Nephron progenitor cell (in vitro differentiated cells): ENCODE data around the gene SLC22A14.
A peak's percentile ranks its signal among the peaks of the same experiment; 100 is the strongest.
"Not testable (repeated sequence)": the region's sequence is repeated elsewhere in the genome, so short reads cannot be mapped to it uniquely, and the experiment has no call there.

Experiments used
- DNase-seq: peaks from one replicate; pipeline ENCODE4 v3.0.0; 2021
- H3K27ac Mint-ChIP-seq: 2 replicates; pipeline ENCODE4 v1.8.0; 2021; ENCODE audit warnings: mild to moderate bottlenecking, moderate library complexity, mixed read lengths
- H3K27me3 Mint-ChIP-seq: 2 replicates; pipeline ENCODE4 v1.8.0; 2021; ENCODE audit warnings: mild to moderate bottlenecking, low read depth, mixed read lengths; ENCODE audit not compliant: poor library complexity
- H3K36me3 Mint-ChIP-seq: 2 replicates; pipeline ENCODE4 v1.8.0; 2021; ENCODE audit warnings: low read depth, mixed read lengths
- H3K4me1 Mint-ChIP-seq: 2 replicates; pipeline ENCODE4 v1.8.0; 2021; ENCODE audit warnings: mixed read lengths
- H3K4me3 Mint-ChIP-seq: 2 replicates; pipeline ENCODE4 v1.8.0; 2021; ENCODE audit warnings: mild to moderate bottlenecking, moderate library complexity, mixed read lengths
- H3K9me3 Mint-ChIP-seq: 2 replicates; pipeline ENCODE4 v1.8.0; 2021; ENCODE audit warnings: mild to moderate bottlenecking, moderate library complexity, mixed read lengths
- CTCF ChIP-seq: fragments of 200-600 bp; sonication (generic); IDR thresholded peaks from 2 replicates; pipeline ENCODE4 v1.5.0; 2021; ENCODE audit warnings: antibody characterized with exemption

SLC22A14 gene

GRCh38 chr3:38283810-38284755, 2.0 kb downstream of the SLC22A14 start:
- H3K4me1 Mint-ChIP-seq, result no peaks in the 10 kb centered on the region
- TF ChIP-seq CTCF, result no peak
- no peaks in the 10 kb centered on the region for H3K36me3 Mint-ChIP-seq
- H3K9me3 Mint-ChIP-seq, result peaks cover 3% of the 10 kb centered on the region
- no peak overlapping the region for H3K27ac Mint-ChIP-seq
- no peaks in the 10 kb centered on the region for H3K27me3 Mint-ChIP-seq
- no peak for DNase-seq
- no peak overlapping the region for H3K4me3 Mint-ChIP-seq

- no peak for TF ChIP-seq CTCF
- no peak overlapping the region for H3K4me3 Mint-ChIP-seq
- H3K27me3 Mint-ChIP-seq, result no peaks in the 10 kb centered on the region
- H3K4me1 Mint-ChIP-seq, result no peaks in the 10 kb centered on the region
- no peak for DNase-seq
- H3K36me3 Mint-ChIP-seq, result no peaks in the 10 kb centered on the region
- H3K9me3 Mint-ChIP-seq, result peaks cover 3% of the 10 kb centered on the region
- no peak overlapping the region for H3K27ac Mint-ChIP-seq
Observed at GRCh38 chr3:38284756-38285150, 2.7 kb downstream of the SLC22A14 start.

- DNase-seq, H3K27me3 Mint-ChIP-seq, H3K4me3 Mint-ChIP-seq, H3K27ac Mint-ChIP-seq, H3K9me3 Mint-ChIP-seq, H3K36me3 Mint-ChIP-seq, H3K4me1 Mint-ChIP-seq: not testable (repeated sequence)
Observed at GRCh38 chr3:38289286-38290217, 7.5 kb downstream of the SLC22A14 start.

GRCh38 chr3:38297053-38297452, 15.0 kb downstream of the SLC22A14 start:
- H3K4me3 Mint-ChIP-seq, H3K27ac Mint-ChIP-seq, DNase-seq, H3K36me3 Mint-ChIP-seq, H3K9me3 Mint-ChIP-seq, H3K4me1 Mint-ChIP-seq: not testable (repeated sequence)
- peaks cover 21% of the 10 kb centered on the region for H3K27me3 Mint-ChIP-seq

- Mint-ChIP-seq H3K27me3 (peaks cover 21% of the 10 kb centered on the region), H3K9me3 (no peaks in the 10 kb centered on the region), H3K4me1 (no peaks in the 10 kb centered on the region), H3K27ac (no peak overlapping the region), H3K4me3 (no peak overlapping the region), H3K36me3 (no peaks in the 10 kb centered on the region)
- no peak for TF ChIP-seq CTCF
- no peak for DNase-seq
Observed at GRCh38 chr3:38297537-38297936, 15.4 kb downstream of the SLC22A14 start.

GRCh38 chr3:38297947-38298711, 16.0 kb downstream of the SLC22A14 start:
- peak; percentile 25 for TF ChIP-seq CTCF
- no peak overlapping the region for H3K4me3 Mint-ChIP-seq

More at GRCh38 chr3:38297947-38298711, 16.0 kb downstream of the SLC22A14 start:
- Mint-ChIP-seq H3K4me1 (no peaks in the 10 kb centered on the region), H3K27ac (no peak overlapping the region), H3K27me3 (peaks cover 21% of the 10 kb centered on the region), H3K36me3 (no peaks in the 10 kb centered on the region), H3K9me3 (no peaks in the 10 kb centered on the region)
- DNase-seq, result no peak
